T-helper 1 cell treated with Interleukin-12 subunit alpha and Interleukin-12 subunit beta and Interleukin-4 antibody, amounts not matched to agents 30 μg/mL and 1 μg/mL, for 36 hours (primary cell): Measurements from ENCODE around the gene DNAH10.
"Not testable (repeated sequence)": the region's sequence is repeated elsewhere in the genome, so short reads cannot be mapped to it uniquely, and the experiment has no call there.

Experiments used
- H3K27ac Mint-ChIP-seq: one replicate; pipeline ENCODE4 v1.8.0; 2021; ENCODE audit warnings: mild to moderate bottlenecking, mixed read lengths
- H3K27me3 Mint-ChIP-seq: one replicate; pipeline ENCODE4 v1.8.0; 2021; ENCODE audit warnings: low read depth, mixed read lengths
- H3K36me3 Mint-ChIP-seq: one replicate; pipeline ENCODE4 v1.8.0; 2021; ENCODE audit warnings: low read depth, mixed read lengths
- H3K4me1 Mint-ChIP-seq: one replicate; pipeline ENCODE4 v1.8.0; 2021; ENCODE audit warnings: low read depth, mixed read lengths
- H3K4me3 Mint-ChIP-seq: one replicate; pipeline ENCODE4 v1.8.0; 2021; ENCODE audit warnings: mild to moderate bottlenecking, moderate library complexity, mixed read lengths
- H3K9me3 Mint-ChIP-seq: one replicate; pipeline ENCODE4 v1.8.0; 2021; ENCODE audit warnings: mixed read lengths

Gene DNAH10

GRCh38 chr12:123762715-123763052, 583 bp downstream of the DNAH10 start:
- Mint-ChIP-seq H3K36me3 (no peaks in the 10 kb centered on the region), H3K9me3 (no peaks in the 10 kb centered on the region), H3K27ac (no peak overlapping the region), H3K4me1 (peaks cover 3% of the 10 kb centered on the region), H3K27me3 (peaks cover 15% of the 10 kb centered on the region), H3K4me3 (peak overlapping the region; percentile 77)

DNA sequence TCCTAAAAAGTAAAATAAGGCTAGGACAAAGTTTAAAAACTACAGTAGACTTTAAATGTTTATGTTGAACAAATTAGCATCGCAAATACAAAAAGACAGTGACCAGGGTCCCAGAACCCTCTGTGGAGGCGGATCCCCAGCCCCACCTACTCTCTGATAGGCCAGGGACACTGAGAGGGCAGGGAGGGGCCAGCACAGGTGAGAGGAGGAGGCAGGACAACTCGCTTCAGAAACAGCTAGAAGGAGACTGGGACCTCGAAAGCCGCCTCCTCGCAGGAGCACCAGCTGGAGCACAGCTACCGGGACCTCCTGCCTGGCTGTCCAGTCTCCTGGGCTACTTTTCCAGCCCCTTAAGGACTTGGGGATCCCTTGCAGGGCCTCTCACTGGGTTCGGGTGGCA, 992 bp downstream of the DNAH10 start:
- Mint-ChIP-seq H3K9me3 (no peaks in the 10 kb centered on the region), H3K27ac (no peak overlapping the region), H3K36me3 (no peaks in the 10 kb centered on the region), H3K4me1 (peaks cover 3% of the 10 kb centered on the region), H3K4me3 (no peak overlapping the region), H3K27me3 (peaks cover 15% of the 10 kb centered on the region)

GRCh38 chr12:123764109-123764508, 2.0 kb downstream of the DNAH10 start:
- Mint-ChIP-seq H3K4me3 (peak overlapping the region; percentile 7), H3K36me3 (no peaks in the 10 kb centered on the region)

GRCh38 chr12:123765504-123766035, 3.5 kb downstream of the DNAH10 start:
- Mint-ChIP-seq H3K4me3 (no peak overlapping the region), H3K9me3 (no peaks in the 10 kb centered on the region), H3K27ac (no peak overlapping the region), H3K27me3 (peaks cover 15% of the 10 kb centered on the region), H3K36me3 (no peaks in the 10 kb centered on the region), H3K4me1 (peaks cover 3% of the 10 kb centered on the region)

More at GRCh38 chr12:123764109-123764508, 2.0 kb downstream of the DNAH10 start:
- no peaks in the 10 kb centered on the region for H3K9me3 Mint-ChIP-seq
- peaks cover 3% of the 10 kb centered on the region for H3K4me1 Mint-ChIP-seq
- H3K27me3 Mint-ChIP-seq, result peaks cover 15% of the 10 kb centered on the region
- H3K27ac Mint-ChIP-seq, result no peak overlapping the region

DNA sequence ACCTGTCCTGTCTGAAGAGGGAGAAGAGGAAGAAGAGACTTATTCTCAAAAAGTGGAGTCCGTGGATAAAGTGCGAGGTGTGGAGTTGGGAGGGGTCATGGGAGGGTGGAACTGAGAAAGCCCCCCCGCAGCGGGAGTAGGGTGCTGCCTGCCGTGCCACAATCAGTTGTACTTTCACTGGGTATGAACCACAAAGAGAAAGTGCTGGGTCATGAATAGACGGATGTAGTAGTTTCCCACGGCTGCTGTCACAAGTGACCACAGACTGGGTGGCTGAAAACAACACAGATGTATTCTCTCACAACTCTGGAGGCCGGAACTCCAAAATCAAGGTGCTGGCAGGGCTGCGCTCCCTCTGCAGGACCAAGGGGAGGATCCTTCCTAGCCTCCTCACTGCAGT, 5.5 kb downstream of the DNAH10 start:
- H3K4me3 Mint-ChIP-seq, result no peak overlapping the region

DNA sequence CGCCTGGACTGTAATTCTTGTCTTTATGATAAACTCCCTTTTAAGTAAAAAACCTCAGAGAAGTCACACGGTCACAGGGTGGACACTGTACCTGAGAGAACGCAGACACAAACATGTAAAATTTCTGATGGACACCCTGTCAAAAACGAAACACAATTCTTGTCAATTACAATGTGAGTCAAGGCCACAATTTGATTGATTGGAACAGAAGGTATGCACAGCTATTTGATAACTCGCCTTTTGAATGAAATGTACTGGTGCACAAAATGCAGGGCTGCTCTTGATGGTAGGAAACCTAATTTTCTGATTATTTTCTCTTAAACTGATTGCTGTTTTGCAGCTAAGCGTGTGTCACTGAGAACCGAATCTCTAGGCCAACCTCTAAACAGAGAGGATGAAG, 9.2 kb downstream of the DNAH10 start:
- H3K27ac Mint-ChIP-seq, result no peak overlapping the region
- no peaks in the 10 kb centered on the region for H3K9me3 Mint-ChIP-seq
- H3K36me3 Mint-ChIP-seq, result no peaks in the 10 kb centered on the region
- peaks cover 3% of the 10 kb centered on the region for H3K4me1 Mint-ChIP-seq
- no peak overlapping the region for H3K4me3 Mint-ChIP-seq
- H3K27me3 Mint-ChIP-seq, result peaks cover 5% of the 10 kb centered on the region

More for the DNA sequence above, 5.5 kb downstream of the DNAH10 start:
- Mint-ChIP-seq H3K36me3 (no peaks in the 10 kb centered on the region), H3K27ac (no peak overlapping the region), H3K27me3 (peaks cover 15% of the 10 kb centered on the region), H3K4me1 (peaks cover 3% of the 10 kb centered on the region), H3K9me3 (no peaks in the 10 kb centered on the region)

GRCh38 chr12:123772074-123772473, 10.0 kb downstream of the DNAH10 start:
- Mint-ChIP-seq H3K4me3 (no peak overlapping the region), H3K27ac (no peak overlapping the region), H3K36me3 (no peaks in the 10 kb centered on the region), H3K4me1 (peaks cover 3% of the 10 kb centered on the region), H3K27me3 (peaks cover 5% of the 10 kb centered on the region), H3K9me3 (no peaks in the 10 kb centered on the region)

DNA sequence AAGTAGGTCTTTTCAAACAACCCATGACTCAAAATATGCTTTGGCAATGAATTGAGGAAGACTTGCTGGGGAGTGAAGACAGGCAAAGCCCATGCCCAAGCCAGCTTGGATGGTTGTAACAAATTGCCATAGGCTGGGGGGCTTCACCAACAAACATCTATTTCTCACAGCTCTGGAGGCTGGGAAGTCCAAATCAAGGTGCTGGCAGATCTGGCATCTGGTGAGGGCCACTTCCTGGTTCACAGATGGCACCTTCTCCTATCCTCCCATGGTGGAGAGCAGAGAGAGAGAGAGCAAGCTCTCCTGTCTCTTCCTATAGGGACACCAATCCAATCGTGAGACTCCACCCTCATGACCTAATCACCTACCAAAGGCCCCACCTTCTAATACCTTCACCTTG, 11.3 kb downstream of the DNAH10 start:
- no peak overlapping the region for H3K4me3 Mint-ChIP-seq
- no peak overlapping the region for H3K27ac Mint-ChIP-seq
- no peaks in the 10 kb centered on the region for H3K9me3 Mint-ChIP-seq
- no peaks in the 10 kb centered on the region for H3K4me1 Mint-ChIP-seq
- no peaks in the 10 kb centered on the region for H3K36me3 Mint-ChIP-seq
- no peaks in the 10 kb centered on the region for H3K27me3 Mint-ChIP-seq

DNA sequence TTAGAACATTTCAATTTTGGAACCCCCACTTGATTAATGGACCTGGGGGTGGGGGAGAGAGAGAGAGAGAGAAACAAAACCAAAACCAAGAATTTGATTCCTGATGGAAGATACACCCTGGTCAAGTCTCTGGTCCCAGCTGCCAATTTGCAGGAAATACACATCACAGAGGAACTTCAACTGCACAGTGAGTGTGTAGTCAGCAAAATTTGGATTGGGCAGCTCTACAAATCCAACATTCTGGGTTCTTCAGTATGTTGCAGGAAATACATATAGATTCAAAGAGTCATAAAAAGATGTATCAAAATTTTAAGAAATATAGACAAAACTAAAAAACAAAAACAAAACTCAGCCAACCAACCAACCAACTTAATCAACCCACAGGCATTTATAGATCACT, 17.4 kb downstream of the DNAH10 start:
- H3K4me3 Mint-ChIP-seq, result no peak overlapping the region
- H3K36me3 Mint-ChIP-seq, result no peaks in the 10 kb centered on the region
- no peaks in the 10 kb centered on the region for H3K9me3 Mint-ChIP-seq
- peaks cover 13% of the 10 kb centered on the region for H3K27me3 Mint-ChIP-seq
- no peak overlapping the region for H3K27ac Mint-ChIP-seq
- no peaks in the 10 kb centered on the region for H3K4me1 Mint-ChIP-seq

GRCh38 chr12:123782997-123783792, 21.1 kb downstream of the DNAH10 start:
- no peak overlapping the region for H3K4me3 Mint-ChIP-seq

GRCh38 chr12:123787466-123787865, 25.4 kb downstream of the DNAH10 start:
- Mint-ChIP-seq H3K27me3 (peaks cover 6% of the 10 kb centered on the region), H3K36me3 (no peaks in the 10 kb centered on the region), H3K4me3 (no peak overlapping the region), H3K4me1 (no peaks in the 10 kb centered on the region), H3K27ac (no peak overlapping the region), H3K9me3 (no peaks in the 10 kb centered on the region)

More at GRCh38 chr12:123782997-123783792, 21.1 kb downstream of the DNAH10 start:
- peaks cover 13% of the 10 kb centered on the region for H3K27me3 Mint-ChIP-seq
- H3K4me1 Mint-ChIP-seq, result no peaks in the 10 kb centered on the region
- no peak overlapping the region for H3K27ac Mint-ChIP-seq
- H3K36me3 Mint-ChIP-seq, result no peaks in the 10 kb centered on the region
- H3K9me3 Mint-ChIP-seq, result no peaks in the 10 kb centered on the region

DNA sequence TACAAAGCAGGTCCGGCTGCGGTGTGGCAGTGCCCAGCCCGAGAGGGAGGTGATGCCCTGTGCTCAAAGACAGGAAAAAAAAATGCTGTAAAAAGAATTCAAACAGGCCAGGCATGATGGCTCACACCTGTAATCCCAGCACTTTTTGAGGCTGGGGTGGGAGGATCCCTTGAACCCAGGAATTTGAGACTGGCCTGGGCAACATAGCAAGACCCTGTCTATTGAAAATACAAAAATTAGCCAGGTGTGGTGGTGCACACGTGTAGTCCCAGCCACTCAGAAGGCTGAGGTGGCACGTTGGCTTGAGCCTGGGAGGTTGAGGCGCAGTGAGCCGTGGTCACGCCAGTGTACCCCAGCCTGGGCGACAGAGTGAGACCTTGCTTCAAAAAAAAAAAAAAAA, 26.4 kb downstream of the DNAH10 start:
- H3K4me3 Mint-ChIP-seq, result no peak overlapping the region
- H3K27ac Mint-ChIP-seq, result no peak overlapping the region
- H3K36me3 Mint-ChIP-seq, result no peaks in the 10 kb centered on the region
- H3K27me3 Mint-ChIP-seq, result no peaks in the 10 kb centered on the region
- H3K4me1 Mint-ChIP-seq, result no peaks in the 10 kb centered on the region
- no peaks in the 10 kb centered on the region for H3K9me3 Mint-ChIP-seq

- not testable (repeated sequence) for H3K4me3 Mint-ChIP-seq, H3K27ac Mint-ChIP-seq, H3K4me1 Mint-ChIP-seq, H3K9me3 Mint-ChIP-seq, H3K27me3 Mint-ChIP-seq, H3K36me3 Mint-ChIP-seq
These were observed 27.3 kb downstream of the DNAH10 start for GRCh38 chr12:123789422-123789821.

GRCh38 chr12:123790905-123791467, 28.9 kb downstream of the DNAH10 start:
- Mint-ChIP-seq H3K36me3 (no peaks in the 10 kb centered on the region), H3K27ac (no peak overlapping the region), H3K4me3 (no peak overlapping the region), H3K9me3 (no peaks in the 10 kb centered on the region), H3K27me3 (no peaks in the 10 kb centered on the region), H3K4me1 (no peaks in the 10 kb centered on the region)

DNA sequence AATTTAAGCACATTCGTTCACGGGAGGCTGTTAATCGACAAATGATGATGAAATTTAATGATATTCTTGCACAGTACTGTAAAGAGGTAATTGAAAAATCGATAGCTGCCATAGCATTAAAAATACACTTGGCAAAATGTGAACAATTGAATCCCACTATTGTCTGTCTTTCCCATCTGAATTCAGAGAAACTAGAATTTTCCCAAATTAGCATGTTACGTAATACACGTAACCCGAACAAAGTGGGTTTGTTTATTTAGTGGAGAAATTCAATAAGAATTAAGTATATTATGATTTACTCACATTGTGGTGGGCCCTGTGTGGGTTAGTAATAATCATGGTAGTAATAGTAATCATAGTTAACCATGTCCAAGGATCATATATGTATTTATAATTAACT, 31.9 kb downstream of the DNAH10 start:
- Mint-ChIP-seq H3K9me3 (no peaks in the 10 kb centered on the region), H3K36me3 (no peaks in the 10 kb centered on the region), H3K27ac (no peak overlapping the region), H3K4me1 (no peaks in the 10 kb centered on the region), H3K4me3 (no peak overlapping the region), H3K27me3 (peaks cover under 1% of the 10 kb centered on the region)
